ENCODE measurements around the gene PATZ1. TPM values are rescaled to one million over a fixed set of nuclear protein-coding genes. Genes with fewer than 3 reads are reported as not detected.

PATZ1 gene
- total RNA-seq, 1 experiment from 2014 or later: 60.5 TPM

- TF ChIP-seq NR2C2 (CRISPR knock-in tag; IDR thresholded peaks at IDR 0.05) (no peak), USF2 (CRISPR knock-in tag; IDR thresholded peaks at IDR 0.05) (peak; percentile 66), ELF4 (CRISPR knock-in tag; IDR thresholded peaks at IDR 0.05; ENCODE audit: low read depth) (no peak), GRHL2 (CRISPR knock-in tag; IDR thresholded peaks at IDR 0.05; ENCODE audit: insufficient replicate concordance, severe bottlenecking) (no peak), MYBL2 (CRISPR knock-in tag; IDR thresholded peaks at IDR 0.05) (peak; percentile 33; the same call in 1 of the 2 replicates), OVOL2 (CRISPR knock-in tag; IDR thresholded peaks at IDR 0.05; ENCODE audit: borderline replicate concordance) (no peak), ZNF396 (CRISPR knock-in tag; IDR thresholded peaks at IDR 0.05; ENCODE audit: borderline replicate concordance) (no peak), ESRRA (CRISPR knock-in tag; IDR thresholded peaks at IDR 0.05; ENCODE audit: borderline replicate concordance) (no peak), EMX1 (CRISPR knock-in tag; IDR thresholded peaks at IDR 0.05) (no peak), ZNF232 (CRISPR knock-in tag; IDR thresholded peaks at IDR 0.05) (no peak), TP53 (CRISPR knock-in tag; IDR thresholded peaks at IDR 0.05) (peak; percentile 91; the same call in 1 of the 2 replicates), CBFB (CRISPR knock-in tag; IDR thresholded peaks at IDR 0.05; ENCODE audit: low read depth) (peak; percentile 96), SMAD3 (CRISPR knock-in tag; IDR thresholded peaks at IDR 0.05; ENCODE audit: borderline replicate concordance) (peak; percentile 46; the same call in 1 of the 2 replicates), ZNF219 (CRISPR knock-in tag; IDR thresholded peaks at IDR 0.05; ENCODE audit: borderline replicate concordance) (no peak), E2F1 (CRISPR knock-in tag; IDR thresholded peaks at IDR 0.05) (peak; percentile 74), NFE2L1 (CRISPR knock-in tag; IDR thresholded peaks at IDR 0.05) (0 out of 2 replicates have a peak, but pooled peaks have one; percentile 53), ZNF281 (CRISPR knock-in tag; IDR thresholded peaks at IDR 0.05) (0 out of 2 replicates have a peak, but pooled peaks have one; percentile 46), STAT6 (CRISPR knock-in tag; conservative IDR thresholded peaks at IDR 0.05; ENCODE audit: low read depth) (0 out of 2 replicates have a peak, but pooled peaks have one; percentile 89), HMGA2 (CRISPR knock-in tag; IDR thresholded peaks at IDR 0.05) (no peak), HMGXB4 (CRISPR knock-in tag; IDR thresholded peaks at IDR 0.05) (peak; percentile 96), AR (CRISPR knock-in tag; IDR thresholded peaks at IDR 0.05) (no peak), ZNF121 (CRISPR knock-in tag; IDR thresholded peaks at IDR 0.05) (no peak), ZBTB21 (CRISPR knock-in tag; IDR thresholded peaks at IDR 0.05; ENCODE audit: borderline replicate concordance) (peak; percentile 89), ETV6 (CRISPR knock-in tag; IDR thresholded peaks at IDR 0.05) (peak; percentile 72; the same call in 1 of the 2 replicates), ZNF263 (CRISPR knock-in tag; IDR thresholded peaks at IDR 0.05; ENCODE audit: low read depth) (no peak)
Observed at GRCh38 chr22:31345331-31346254, 553 bp downstream of the PATZ1 start (continued).

Data from WTC11 (cell line).